ENCODE results near the gene DAP.

DNA sequence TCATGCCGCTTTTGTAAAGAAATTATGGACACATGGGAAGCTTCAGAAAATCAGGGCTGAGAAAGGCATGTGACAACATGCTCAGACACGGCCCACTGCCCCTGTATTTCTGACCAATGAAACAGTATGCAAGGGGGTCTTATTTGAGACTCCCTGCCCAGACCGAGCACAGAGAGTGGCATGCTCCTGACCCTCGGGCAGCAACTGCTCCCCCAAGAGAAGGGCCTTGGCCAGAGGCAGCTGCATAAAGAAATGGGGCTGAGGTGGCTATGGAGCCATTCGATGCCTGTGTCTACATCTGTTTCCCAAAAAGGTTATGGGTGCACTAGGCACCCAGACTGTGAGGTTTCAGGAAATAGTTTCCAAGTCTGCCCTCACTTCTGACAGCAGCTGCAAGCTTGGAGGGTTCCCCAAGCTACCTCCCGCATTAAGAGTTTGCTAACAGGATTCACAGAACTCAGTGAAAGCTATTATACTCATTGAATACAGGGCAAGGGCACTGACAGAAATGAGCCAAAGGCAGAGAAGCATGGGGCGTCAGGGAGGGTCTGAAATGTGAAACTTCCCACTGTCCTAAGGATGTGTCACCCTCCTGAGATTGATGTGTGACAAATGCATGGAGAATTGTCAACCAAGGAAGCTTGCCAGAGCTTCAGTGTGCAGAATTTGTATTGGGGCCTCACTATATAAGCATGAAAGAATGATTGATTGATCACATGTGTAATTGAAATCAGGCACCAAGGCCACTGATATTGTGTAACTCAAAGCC is 94.3 kb downstream of the DAP start:
- TF ChIP-seq, protein P1, sequence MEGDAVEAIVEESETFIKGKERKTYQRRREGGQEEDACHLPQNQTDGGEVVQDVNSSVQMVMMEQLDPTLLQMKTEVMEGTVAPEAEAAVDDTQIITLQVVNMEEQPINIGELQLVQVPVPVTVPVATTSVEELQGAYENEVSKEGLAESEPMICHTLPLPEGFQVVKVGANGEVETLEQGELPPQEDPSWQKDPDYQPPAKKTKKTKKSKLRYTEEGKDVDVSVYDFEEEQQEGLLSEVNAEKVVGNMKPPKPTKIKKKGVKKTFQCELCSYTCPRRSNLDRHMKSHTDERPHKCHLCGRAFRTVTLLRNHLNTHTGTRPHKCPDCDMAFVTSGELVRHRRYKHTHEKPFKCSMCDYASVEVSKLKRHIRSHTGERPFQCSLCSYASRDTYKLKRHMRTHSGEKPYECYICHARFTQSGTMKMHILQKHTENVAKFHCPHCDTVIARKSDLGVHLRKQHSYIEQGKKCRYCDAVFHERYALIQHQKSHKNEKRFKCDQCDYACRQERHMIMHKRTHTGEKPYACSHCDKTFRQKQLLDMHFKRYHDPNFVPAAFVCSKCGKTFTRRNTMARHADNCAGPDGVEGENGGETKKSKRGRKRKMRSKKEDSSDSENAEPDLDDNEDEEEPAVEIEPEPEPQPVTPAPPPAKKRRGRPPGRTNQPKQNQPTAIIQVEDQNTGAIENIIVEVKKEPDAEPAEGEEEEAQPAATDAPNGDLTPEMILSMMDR (optimal IDR thresholded peaks at IDR 0.05 in 1 of 3, IDR thresholded peaks at IDR 0.05 in 1 of 3, conservative IDR thresholded peaks at IDR 0.05 in 1 of 3; ENCODE audit: extremely low read depth in 1 of 3, insufficient read depth in 2 of 3, low read length in 3 of 3): no peak
- TF ChIP-seq EZH2 (IDR thresholded peaks at IDR 0.05; ENCODE audit: low read length): no peak

Data from keratinocyte (primary cell).